DMS114 treated with DMSO at 0.1 percent for 48 hours (cell line): ENCODE measurements around the gene ADAMTS18.
"Not testable (repeated sequence)": the region's sequence is repeated elsewhere in the genome, so short reads cannot be mapped to it uniquely, and the experiment has no call there.

Experiments
- DNase-seq: peaks from one replicate; lab custom pipeline; 2025; ENCODE audit not compliant: unreplicated experiment; lab: John Stamatoyannopoulos, UW

ADAMTS18 gene, protein sequence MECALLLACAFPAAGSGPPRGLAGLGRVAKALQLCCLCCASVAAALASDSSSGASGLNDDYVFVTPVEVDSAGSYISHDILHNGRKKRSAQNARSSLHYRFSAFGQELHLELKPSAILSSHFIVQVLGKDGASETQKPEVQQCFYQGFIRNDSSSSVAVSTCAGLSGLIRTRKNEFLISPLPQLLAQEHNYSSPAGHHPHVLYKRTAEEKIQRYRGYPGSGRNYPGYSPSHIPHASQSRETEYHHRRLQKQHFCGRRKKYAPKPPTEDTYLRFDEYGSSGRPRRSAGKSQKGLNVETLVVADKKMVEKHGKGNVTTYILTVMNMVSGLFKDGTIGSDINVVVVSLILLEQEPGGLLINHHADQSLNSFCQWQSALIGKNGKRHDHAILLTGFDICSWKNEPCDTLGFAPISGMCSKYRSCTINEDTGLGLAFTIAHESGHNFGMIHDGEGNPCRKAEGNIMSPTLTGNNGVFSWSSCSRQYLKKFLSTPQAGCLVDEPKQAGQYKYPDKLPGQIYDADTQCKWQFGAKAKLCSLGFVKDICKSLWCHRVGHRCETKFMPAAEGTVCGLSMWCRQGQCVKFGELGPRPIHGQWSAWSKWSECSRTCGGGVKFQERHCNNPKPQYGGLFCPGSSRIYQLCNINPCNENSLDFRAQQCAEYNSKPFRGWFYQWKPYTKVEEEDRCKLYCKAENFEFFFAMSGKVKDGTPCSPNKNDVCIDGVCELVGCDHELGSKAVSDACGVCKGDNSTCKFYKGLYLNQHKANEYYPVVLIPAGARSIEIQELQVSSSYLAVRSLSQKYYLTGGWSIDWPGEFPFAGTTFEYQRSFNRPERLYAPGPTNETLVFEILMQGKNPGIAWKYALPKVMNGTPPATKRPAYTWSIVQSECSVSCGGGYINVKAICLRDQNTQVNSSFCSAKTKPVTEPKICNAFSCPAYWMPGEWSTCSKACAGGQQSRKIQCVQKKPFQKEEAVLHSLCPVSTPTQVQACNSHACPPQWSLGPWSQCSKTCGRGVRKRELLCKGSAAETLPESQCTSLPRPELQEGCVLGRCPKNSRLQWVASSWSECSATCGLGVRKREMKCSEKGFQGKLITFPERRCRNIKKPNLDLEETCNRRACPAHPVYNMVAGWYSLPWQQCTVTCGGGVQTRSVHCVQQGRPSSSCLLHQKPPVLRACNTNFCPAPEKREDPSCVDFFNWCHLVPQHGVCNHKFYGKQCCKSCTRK (N-terminal part only)

DNA sequence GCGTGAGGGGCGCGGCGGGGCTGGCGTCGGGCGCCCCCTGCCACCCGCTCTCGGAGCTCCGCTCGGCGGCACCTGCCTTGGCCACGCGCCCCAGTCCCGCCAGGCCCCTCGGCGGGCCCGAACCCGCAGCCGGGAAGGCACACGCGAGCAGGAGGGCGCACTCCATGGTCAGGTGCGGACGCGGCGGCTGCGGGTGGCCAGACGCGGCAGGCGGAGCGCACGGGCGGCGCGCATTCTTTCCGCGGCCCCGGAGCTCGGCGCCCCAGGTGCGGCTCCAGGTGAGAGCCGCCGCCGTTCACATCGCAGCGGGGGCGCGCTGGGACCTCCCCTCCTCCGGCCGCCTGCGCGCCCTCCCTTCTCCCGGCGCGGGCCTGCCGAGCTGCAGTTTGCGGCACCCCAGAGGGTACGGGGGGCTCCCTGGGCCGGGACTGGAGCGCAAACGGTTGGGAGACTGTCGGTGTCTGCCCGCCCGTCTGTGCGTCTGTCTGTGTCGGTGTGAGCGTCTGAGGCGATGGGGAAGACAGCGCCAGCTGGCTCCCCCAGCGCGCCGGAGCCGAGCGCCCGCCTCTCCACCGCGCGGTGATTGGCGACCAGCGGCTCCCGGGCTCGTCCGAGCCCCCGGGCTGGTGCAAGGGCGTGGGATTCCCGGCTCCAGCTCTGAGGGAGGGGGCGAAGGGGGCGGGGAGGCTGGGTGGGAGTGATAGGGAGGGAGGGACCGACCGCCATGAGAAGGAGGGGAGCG, at the start of gene ADAMTS18:
ADAMTS18 (minus strand) TSS at position 505 of the 742 bp plus-strand sequence; CDS start at position 166, 339 bp downstream.
- DNase-seq = no peak

DNA sequence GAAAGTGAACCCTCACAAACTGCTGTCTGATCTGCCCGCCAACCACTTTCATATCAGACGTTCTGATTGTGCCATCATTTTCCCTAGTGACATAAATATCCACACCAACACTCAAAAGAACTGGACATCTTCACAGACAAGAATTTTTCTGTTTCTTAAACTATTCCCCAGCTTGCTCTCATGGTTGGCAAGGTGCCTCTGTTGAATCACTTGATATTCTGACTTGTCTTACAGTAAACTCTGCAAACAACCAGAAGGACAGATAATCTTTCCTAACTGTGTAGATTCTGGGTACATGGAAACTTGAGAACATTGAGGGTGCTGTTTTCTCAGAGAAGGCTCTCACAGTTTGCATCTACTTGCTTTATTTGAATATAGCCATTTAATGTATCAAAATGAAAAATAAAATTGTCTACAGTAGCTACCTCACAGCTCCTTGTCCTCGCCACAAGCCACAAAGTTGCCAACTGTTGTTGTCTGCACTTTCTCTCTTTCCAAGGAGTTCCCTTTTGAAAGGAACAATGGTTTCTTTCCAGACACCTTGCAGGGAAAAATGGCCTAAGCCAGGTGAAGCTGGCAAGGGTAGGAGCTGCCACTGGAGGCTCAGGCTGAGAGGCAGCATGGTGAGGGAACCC, 46.0 kb upstream of the ADAMTS18 start:
- DNase-seq = no peak

DNA sequence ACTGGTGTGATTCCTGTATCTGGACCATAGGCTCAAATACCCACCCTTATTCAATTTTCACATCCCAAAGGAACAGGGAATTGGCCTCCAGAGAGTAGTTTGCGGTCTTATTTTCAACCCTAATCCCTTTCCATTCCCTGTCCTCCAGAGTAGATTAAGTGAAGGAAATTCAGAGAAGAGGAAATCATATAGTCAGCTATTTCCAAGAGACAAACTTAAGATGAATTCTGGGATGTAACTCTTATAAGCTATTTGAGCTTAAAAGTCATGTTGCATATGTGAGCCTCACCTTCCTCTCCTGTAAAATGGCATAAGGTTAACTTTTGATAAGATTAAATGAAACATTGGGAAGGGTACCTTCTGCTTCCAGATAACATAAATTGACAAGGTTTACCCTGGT, 37.4 kb upstream of the ADAMTS18 start:
- no peak for DNase-seq

DNA sequence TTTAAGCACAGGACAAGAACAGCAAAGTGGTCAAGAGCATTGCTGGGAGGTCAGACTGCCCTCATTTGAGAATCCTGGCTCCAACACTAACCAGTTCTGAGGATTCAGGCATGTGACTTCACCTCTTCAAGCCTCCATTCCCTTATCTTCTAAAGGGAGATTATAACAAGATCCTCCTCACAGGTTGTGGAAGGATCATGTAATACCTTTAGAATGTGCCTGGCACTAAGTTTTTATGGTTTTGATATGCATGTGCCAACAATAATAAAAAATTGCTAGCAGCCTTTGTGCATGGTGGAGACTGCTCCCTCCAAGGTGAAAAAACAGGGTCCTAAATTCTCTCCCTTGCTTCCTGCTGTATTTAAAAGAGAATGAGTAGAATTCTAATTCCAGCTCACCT, 36.0 kb upstream of the ADAMTS18 start:
- DNase-seq = no peak

DNA sequence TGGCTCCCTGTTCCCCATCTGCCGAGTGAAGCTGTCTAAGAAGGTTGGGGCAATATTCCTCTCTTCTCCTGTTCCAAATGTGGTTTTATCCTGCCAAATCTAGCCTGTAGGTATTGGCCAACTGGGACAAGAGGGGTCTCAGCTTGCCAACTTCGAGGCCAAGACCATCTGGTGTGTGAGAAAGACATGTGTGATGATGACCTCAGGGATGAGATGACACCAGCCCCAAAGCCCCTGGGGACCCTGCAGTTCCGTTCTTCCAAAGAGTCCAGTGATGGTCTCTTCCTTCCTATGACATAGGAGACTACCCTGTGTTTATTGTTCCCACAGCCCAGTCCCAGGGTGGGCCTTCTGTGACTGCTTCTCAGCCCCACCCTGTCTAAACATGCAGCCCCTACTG, 34.8 kb upstream of the ADAMTS18 start:
- DNase-seq = no peak

DNA sequence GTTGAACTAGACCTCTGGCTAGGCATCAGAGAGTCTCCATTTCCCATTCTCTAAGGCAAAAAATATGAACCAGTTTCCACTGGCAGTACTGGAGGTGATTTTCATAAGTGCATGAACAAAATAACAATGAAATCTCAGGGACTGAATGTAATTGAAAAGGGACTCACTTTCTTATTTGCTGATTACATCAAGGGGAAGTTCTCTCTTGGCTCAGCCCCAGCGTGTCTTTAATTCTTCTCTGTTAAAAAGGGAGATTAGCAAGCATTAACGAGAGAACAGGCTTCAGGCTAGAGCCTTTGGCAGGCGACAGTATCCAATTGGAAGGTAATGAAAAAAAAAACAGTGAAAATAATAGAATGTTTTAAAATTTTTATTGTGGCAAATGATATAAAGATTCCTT, 34.0 kb upstream of the ADAMTS18 start:
- no peak for DNase-seq

DNA sequence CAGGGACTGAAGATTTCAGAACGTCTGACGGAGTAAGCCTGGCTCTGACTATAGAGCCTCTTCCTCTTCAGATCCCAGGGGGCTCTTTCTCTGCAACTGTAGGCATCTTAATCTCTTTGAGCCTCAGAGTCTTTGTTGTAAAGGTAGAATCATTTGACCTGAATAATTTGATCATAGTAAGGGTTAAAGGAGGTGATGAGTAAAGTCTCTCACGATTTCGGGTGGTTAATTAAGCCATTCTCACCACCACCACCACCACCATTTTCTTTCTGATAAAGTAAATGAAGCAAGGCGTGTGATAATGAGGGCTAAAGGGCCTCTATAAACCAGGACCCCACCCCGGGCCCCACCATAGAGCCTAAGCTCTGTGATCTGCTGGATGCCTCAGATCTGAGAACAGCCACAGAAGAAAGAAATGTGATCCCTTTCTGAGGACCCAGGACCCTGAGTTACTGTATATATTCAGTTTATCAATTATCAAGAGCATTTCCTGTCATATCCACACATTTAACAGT, 33.0 kb upstream of the ADAMTS18 start:
- no peak for DNase-seq

DNA sequence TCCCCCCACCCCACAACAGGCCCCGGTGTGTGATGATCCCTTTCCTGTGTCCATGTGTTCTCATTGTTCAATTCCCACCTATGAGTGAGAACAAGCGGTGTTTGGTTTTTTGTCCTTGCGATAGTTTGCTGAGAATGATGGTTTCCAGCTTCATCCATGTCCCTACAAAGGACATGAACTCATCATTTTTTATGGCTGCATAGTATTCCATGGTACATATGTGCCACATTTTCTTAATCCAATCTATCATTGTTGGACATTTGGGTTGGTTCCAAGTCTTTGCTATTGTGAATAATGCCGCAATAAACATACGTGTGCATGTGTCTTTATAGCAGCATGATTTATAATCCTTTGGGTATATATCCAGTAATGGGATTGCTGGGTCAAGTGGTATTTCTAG, 28.8 kb upstream of the ADAMTS18 start:
- not testable (repeated sequence) for DNase-seq

DNA sequence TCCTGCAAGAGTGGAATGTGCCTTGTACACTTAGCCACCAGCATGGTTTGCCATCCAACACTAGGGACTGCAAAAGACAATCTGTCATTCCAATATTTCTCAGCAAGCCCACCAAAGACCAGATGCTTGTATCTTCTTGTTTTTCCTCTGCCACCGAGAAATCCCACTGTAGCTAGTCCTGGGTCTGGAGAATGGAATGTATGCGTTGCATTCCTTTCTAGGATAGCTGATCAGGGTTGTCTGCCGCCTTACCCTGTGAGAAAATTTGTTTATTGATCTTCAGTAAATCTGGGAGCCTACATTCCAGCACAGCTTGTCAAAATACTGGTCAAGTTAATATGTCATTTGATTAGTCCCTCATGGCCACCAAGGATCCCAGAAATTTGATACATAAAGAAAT, 28.1 kb upstream of the ADAMTS18 start:
- DNase-seq = no peak

DNA sequence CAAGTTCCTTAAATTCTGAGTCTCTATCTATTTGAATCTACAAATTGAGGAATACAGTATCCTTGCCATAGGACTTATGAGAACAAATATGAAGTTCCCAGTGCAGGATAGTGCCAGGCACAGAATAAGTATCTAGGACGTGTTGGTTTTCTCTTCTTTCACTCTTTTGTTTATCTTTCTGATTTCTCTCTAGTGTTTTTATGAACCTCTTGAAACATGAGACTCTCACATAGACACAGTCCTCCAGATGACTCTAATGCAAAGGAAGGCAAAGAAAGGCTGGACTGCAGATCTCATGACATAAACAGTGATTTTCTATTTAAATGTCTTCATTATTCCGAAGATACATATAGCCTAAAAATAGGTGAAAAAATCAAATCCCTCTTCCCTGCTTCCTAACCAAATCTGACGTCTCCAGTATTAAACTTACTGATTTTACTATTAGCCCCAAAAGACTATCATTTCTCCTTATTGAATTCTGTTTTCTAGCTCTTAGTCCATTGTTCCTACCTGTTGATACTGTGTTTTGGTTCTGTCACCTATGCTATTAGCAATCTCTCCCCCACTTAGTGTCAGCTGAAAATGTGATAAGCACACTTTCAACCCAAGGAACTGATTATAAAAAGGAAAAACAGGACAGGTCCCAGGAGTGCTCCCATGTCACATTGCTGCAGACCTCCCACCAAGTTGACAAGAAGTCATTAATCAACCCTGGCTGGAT, 24.9 kb upstream of the ADAMTS18 start:
- no peak for DNase-seq

DNA sequence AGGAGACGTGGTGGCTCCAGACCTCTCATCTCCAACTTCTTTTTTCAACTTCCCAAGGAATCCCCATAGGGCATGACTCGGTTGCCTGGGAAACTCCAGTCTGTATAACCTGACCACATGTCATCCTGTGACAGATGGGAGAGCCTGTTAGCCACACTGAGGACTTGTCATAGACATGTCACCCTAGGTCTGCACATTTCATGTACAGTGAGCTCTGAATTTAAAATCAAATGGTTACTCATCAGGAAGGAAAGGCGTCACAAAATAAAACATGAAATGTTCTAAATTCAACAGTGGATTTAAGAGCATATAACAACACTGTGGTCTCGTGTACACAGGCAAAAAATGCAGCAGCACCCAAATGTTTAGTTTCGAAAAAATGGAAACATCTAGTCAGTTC, 22.2 kb upstream of the ADAMTS18 start:
- no peak for DNase-seq

DNA sequence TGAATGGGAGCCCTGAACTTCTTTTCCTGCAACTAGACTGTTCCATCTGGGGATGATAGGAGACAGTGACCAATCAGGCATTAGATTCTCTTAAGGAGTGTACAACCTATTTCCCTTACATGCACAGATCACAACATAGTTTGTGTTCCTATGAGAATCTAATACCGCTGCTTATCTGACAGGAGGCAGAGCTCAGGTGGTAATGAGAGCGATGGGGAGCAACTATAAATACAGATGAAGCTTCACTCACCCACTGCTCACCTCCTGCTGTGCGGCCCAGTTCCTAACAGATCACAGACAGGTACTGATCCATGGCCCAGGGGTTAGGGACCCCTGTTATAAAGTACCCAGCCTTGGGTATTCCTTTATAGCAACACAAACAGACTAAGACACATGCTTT, 17.4 kb upstream of the ADAMTS18 start:
- no peak for DNase-seq

DNA sequence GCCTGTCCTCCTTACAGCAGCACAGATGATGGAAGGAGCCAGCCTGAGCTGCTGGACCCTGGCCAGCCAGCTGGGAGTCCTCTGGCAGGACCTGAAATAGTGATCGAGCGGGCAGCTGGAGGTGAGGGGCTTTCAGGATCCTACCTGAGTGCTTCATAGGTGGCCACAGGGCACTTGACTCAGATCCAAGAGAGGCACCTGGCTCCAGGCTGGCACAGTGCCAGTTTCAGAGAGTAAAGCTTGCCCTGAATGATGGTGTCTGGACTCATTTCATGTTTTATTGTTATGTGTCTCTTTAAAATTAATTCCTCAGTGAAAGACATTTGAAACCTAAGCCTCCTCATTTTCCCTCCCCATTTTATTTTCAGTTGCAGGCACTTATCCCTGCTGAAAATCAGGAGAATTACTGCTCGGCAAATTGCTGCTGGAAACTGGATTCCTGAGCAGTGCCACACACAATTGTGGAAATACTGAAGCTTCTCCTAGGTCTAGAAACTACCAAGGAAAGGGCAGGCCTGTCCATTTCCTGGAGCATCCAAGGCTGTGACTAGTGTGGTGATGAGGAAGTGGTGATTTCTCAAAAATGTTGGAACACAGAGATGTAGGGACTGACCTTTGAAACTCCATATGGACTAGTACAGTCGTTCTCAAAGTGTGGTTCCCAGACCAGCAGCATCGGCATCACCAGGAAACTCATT, 16.1 kb upstream of the ADAMTS18 start:
- no peak for DNase-seq

DNA sequence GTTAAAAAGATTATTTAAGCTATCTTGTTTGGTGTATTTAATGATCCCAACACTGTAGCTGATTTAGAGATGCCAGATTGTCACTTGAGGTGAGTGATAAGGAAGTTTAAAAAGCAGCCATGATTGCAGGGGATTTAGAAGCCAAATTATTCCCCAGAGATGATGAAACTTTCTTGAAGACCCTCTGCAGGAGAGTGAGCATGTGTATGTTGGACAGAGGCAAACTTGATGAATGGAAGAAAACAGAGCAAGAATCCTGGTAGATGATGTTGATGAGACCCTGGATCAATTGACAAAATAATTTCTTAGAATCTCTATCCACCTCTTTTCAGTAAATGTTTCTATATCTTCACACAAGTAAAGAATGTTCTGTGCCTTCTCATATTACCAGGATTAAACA, 14.4 kb upstream of the ADAMTS18 start:
- DNase-seq = no peak

DNA sequence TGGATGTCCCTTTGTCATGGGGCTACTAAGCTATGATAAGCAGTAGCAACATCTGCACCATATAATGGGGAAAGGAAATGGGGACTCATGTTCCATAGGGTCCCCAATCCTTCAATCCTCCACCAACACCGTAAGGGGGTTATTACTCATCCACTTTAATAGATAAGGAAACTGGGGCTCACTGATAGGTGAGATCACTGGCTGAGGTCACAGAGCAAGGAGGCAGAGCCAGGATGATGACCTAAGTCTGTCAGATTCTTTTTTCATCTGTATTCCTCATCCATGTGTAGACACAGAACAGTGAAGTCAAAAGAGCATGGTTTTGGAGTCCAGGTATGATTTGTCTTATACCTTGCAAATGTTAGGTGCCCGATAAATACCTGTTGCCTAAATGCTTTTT, 10.5 kb upstream of the ADAMTS18 start:
- DNase-seq = no peak

DNA sequence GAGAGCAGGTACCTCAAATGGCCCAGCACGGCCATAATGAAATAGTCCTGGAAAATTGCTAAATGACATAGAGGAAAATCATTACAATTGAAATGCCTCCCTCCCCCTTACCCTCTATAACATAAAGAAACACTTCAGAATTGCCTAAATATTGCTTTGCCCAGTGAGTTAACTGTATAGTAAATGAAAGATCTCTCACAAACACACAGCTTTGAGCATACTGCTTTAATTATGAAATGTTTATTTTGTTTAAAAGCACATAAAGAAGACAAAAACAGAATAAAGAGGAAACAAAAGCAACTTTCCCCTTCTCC, 9.3 kb upstream of the ADAMTS18 start:
- no peak for DNase-seq

DNA sequence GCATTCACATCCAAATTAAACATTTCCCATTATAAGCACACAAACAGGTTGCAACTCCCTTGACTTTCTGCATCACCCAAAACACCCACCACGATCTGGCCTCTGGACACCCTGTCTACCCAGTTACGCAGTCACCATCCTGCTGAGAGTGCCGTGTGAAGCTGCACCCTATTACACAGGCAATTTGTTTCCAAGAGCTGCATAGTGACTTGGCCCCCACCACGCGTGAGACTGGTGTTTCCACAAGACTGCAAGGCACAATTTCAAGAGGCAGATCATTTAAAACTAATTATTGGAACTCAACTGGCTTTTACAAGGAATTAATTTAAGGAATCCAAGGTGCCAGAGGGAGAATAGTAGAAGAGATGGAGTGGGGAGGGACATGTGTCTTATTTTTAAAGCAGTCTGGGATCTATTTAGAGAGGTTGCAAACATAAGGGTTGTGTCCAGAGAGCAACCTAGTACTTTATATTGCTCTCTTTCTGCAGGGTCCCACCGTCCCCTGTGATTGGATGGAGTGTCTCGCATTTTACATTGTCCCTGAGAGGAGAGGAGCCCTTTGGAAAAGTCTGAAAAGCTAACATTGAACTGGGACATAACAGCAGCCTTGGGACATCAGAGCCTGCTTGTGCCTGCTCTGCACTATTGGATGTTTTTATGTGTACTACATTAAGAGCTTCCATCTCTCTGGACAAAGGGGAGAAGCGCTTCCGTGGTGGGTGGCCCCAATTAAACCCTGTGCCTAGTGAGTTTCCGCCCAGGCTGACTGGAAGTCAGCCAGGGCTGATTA, 8.7 kb upstream of the ADAMTS18 start:
- DNase-seq = no peak

DNA sequence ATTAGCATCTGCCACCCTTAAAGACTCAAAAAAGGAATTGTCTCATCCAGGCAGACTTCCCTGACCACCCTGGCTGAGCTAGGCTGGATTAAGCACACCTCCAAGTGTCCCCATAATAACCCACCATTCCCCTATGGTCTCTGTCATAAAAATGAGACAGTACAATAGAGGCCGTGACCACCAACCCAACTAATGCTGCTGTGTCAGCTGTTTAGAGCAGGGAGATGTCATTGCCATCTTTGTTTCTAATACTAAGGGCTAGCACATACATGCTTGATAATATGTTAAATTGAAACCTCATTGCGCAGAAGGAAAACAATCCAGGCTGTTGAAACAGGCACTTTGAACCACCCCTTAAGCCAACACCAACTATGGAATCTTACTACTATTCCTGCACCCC, 7.2 kb upstream of the ADAMTS18 start:
- DNase-seq = no peak
